WI38 (cell line): ENCODE results near the gene CCND3.

Experiments
- H3K4me3 ChIP-seq: 2 replicates; pipeline ENCODE4 v1.5.1; 2011; ENCODE audit warnings: low read depth, mild to moderate bottlenecking, control low read depth, low read length
- TF ChIP-seq, protein P1 (sequence below): IDR thresholded peaks from 2 replicates; pipeline ENCODE4 v1.5.1; 2012; ENCODE audit warnings: low read depth, mild to moderate bottlenecking, control low read depth, low read length

CCND3 gene

DNA sequence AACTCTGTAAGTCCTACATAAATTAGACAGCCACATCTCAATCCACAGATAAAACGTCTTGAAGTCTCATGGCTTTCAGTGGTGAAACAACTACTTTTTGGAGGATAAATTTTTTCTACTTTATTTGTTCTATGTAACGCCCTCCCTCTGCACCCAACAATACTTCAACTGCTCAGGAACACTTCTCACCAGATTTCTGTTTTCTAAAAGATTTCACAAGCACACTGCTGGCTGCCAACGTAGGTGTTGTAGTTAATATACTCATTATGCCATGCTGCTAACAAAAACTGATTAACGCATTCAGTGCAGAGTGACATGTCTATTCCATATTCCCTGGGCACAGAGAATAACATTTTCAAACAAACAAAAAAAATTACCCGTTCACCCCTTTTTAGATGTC, 56.7 kb downstream of the CCND3 start:
- TF ChIP-seq, protein P1, sequence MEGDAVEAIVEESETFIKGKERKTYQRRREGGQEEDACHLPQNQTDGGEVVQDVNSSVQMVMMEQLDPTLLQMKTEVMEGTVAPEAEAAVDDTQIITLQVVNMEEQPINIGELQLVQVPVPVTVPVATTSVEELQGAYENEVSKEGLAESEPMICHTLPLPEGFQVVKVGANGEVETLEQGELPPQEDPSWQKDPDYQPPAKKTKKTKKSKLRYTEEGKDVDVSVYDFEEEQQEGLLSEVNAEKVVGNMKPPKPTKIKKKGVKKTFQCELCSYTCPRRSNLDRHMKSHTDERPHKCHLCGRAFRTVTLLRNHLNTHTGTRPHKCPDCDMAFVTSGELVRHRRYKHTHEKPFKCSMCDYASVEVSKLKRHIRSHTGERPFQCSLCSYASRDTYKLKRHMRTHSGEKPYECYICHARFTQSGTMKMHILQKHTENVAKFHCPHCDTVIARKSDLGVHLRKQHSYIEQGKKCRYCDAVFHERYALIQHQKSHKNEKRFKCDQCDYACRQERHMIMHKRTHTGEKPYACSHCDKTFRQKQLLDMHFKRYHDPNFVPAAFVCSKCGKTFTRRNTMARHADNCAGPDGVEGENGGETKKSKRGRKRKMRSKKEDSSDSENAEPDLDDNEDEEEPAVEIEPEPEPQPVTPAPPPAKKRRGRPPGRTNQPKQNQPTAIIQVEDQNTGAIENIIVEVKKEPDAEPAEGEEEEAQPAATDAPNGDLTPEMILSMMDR = no peak
- H3K4me3 ChIP-seq = no peak overlapping the region
